Stimulated activated naive CD4-positive, alpha-beta T cell treated with Interleukin-2 at 50 U/mL for 16 hours (primary cell): ENCODE data around the gene FANCC.

ENCODE experiments used
- DNase-seq: peaks from one replicate; lab custom pipeline; 2025; lab: John Stamatoyannopoulos, UW

The FANCC gene

DNA sequence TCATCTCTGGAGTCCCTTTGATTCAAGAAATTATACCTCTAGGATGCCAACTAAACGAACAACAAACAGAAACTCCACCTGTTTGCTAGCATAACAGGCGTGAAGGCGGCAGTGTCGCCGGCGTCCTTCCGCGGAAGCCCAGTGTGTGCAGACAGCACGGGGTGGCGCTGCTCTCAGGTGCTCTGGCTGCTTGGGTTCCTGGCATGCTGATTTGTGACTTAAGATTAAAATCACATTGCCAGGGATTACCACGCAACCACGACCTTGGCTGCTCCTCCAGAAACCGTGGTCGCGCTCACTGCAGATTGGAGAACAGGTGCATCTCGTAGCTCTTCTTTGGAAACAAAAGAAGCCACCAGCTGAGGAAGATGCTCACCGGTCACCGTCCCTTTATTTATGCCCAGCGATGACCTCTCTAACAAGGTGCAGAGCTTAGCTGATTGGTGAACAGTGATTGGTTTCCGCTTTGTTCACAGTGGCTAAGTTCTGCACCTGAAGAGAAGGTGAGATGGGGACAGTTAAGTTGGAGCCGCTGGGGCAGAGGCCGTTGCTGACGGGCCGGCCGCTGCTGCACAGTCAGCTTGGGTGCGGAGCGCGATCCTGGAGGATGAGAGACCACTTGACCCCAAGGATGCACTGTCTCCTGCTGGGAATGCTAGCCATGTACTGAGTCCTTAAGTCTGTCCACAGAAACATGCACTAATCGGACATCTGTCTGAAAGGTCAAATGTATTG is 232.3 kb downstream of the FANCC start:
- no peak for DNase-seq

DNA sequence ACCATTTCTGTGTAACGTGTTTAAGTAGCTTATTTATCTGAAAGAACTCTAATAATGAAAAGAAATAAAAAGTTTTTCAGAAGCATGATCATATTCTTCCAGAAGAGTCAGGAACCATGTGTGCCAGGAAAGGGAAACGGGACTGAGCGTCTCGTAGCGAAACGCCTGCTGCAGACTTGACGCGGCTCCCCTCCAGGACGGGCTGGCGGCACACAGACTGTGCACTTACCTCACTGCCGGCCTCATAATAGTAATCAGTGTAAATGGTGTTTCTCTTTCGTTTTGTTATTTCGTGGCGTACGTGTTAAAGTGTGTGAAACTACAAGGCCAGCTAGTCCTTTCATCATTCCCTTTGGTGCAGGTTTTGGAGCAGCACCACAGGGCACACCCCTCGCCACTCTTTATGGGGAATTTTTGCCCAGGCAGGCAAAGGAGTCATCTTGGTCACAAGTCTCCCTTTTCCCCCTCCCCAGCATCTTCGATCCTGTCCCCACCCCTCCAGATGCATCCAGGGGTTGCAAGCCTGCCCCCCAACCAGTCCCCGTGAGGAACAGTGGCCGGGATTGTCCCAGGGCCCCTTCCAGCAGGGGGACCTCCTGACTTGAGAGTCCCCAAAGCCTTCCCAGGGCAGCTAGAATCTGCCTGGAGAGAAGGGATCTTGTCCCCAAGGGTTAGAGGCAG is 233.1 kb downstream of the FANCC start:
- no peak for DNase-seq

DNA sequence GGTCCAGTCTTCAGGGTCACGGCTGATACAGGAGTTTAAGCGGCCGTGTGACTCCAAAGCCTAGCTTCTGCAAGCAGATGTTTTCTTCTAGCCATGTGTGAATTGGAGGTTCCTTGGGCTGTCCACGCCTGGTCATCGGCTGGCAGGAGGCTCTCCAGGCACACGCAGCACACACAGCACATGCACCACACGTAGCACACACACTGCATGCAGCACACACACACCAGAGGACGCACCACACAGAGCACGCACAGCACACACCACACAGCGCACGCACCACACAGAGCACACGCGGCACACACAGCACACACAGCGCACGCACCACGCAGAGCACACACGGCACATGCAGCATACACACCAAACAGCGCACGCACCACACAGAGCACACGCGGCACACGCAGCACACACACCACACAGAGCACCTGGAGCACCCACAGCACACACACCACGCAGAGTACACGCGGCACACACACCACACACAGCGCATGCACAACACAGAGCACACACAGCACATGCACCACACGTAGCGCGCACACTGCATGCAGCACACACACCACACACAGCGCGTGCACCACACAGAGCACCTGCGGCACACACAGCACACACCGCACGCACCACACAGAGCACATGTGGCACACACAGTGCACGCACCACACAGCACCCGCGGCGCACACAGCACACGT is 234.3 kb downstream of the FANCC start:
- DNase-seq, result no peak

DNA sequence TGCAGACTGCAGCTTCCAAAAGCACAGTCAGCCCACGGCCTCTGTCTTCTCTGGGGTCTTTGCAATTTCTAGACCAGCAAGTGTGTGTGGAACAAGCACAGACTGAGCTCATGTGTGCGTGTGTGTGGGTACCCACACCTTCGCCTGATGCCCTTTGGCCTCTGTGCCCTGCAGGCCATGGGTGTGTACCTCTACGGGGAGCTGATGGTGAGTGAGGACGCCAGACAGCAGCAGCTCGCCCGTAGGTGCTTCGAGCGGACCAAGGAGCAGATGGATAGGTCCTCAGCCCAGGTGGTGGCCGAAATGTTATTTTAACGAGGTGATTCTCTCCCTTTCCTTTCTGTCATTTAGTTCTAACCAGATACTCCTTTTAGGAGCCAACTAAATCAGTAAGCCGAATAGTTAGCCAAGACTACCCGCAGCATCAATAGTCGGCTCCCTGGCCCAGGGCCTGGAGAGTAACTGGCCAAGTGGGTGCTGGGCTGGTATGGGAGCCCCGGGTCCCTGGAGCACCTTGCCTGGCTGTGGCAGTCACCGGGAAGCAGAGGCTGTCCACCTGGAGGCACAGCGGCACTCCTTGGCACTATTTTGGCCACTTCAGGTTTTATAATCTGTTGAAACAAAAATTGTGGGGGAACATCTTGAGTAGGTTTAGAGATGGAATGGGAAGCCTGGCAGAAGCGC is 235.0 kb downstream of the FANCC start:
- no peak for DNase-seq

DNA sequence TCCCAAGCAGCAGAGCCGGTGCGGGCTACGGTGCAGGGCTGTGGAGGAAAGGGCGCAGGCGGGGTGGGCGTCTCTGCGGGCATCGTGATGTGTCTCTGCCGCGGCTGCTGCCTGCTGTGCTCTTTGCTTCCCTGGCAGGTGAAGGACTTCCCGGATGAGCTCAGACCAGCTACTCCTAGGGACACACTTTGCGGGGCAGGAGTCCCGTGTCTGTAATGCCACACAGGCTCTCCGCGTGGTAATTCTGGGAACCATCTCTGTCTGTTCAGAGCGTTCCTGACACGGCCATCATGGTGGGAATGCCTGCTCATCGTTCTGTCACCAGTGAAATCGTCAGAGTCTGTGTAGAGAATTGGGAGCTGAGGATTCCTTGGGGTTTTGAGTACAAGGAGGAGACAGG is 235.5 kb downstream of the FANCC start:
- no peak for DNase-seq

DNA sequence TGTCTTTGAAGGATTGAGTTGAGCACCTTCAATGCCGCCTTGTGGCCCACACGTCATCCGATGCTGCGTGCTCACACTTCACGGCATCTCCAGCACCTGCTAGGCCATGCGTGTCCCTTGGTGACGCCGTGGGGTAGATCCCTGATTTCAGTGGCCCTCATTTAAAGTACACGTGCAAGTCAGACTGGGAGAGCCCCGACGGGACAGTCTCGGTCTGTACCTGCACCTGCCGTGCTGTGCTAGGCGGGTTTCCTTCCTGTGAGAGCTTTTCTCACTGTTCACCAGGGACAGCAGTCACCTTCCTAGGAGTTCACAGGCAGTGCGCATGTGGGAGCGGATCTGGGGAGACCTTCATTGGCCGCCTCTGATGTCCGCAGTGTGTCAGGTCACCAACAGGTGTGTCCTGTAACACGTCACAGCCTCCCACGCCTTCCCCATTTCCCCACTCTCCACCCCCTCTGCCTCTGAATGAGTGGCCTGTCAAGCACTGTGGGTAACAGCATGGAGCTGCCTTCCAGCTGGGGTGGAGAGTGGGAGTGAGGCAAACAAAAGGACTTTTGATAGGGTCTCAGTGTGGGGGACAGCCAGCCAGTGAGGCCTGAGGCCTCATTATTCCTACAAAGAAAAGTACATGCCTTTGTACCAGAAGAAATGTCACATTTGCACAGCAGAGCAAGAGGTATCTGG is 236.4 kb downstream of the FANCC start:
- no peak for DNase-seq

DNA sequence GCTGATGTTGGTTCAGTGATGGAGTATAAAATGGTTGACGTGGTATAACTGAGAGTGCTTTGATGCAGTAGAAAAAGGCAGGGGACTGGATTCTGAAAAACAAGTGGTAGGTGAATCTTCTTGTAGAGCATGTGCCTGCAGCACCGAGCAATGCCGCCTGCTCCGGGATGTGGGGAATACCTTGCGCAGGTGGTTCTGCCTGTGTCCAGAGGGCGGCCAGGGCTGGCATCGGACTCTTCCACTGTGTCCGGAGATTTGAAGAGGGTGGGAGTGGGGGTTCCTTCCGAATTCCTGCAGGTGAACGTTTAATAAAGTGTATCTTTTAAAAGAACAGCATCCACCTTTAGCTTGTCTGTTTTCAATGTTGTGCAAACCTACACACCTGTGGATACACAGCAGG is 238.0 kb downstream of the FANCC start:
- DNase-seq, result no peak

DNA sequence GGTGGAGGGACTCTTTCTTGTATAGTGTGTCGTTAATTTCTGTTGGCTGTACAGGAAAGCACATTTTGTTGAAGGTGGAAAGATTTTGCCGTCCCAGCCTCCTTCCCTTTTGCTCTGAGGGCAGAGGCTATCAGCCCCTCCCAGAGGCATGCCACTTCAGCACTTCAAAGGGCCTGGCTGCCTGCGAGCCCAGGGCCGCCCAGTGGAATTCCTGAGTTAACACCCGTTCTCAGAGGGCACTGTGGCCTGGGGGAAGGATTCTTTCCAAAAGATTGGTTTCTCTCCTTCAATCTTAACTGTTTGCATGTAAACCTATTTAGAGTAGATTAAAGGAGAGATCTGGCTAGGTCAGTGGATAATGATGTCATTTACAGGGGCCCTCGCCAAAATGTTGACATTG is 238.6 kb downstream of the FANCC start:
- no peak for DNase-seq

DNA sequence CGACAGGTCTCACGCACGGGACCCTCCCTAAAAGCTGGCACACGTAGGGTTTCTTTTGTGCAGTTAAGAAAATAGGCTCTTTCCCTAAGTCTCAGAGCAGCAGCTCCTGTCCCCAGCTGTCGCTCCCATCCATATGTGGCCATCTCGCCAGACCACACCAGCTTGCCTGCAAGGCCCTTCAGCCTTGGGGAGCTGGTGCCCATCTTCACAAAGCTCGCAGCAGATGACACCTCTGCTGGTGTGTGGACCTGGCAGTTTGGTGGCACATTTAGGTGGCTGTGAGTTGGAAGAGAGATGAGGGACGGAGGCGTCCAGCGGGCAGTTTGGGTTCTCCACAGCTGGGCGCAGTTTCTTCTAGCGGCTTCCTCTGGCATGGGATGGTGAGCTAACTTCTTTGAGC is 239.0 kb downstream of the FANCC start:
- DNase-seq, result no peak

DNA sequence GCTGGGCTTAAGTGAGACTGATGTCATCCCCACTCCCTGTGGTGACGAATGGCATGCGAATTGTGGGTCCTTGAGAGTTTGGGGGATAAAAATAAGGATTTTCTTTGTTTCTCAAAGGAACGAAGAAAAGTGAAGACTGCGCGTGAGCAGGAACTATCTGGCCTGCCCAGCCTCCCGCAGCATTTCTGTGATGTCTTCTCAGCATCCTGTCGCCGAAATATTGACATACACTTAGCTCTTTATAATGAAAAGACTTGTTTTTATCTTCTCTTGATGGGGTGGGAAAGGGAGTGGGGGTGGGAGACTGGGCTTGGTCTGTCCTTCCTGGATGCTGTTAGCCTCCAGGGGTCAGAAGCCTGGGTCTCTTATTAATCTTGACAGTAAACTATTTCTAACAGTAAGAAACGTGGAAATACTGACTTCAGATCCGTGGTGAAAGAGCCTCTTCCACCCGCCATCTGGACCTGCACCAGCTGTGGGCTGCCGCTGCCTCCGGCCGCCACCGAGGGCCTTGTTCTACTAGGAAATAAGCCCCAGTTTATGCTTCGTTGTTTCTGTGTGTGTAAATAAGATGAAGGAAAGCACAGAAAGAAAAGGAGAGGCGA is 239.6 kb downstream of the FANCC start:
- DNase-seq, result no peak

DNA sequence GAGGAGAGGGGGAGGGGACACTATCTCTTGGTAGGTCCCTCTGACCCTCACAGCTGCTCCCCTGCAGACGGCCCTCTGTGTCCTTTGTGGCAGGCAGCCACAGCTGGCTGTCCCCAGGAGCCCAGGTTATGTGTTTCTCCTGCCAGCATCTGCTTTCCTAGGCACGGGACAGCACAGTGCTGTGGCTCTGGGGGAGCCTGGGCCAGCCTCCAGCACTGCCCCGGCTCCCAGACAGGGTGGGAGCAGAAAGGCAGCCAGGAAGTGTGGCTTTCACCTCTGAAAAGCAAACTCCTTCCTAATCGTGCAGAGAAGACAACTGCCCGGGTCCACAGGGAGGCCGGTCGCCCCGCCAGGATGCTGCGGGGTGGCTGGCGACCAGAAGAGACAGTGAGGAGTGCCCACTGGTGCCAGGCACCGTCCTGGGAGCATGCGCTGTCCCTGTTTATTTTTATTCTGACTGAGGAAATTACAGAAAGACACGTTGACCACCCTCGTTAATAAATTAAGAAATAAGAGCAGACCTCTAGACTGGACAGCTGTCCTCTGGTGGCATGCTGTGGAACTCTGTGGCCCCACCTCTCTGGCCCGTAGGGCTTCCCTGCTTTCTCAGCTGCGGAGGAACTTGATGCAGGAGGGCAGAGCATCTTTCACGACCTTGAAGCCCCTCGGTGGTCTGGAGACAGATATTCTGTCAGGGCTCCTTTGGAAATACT is 240.3 kb downstream of the FANCC start:
- no peak for DNase-seq

DNA sequence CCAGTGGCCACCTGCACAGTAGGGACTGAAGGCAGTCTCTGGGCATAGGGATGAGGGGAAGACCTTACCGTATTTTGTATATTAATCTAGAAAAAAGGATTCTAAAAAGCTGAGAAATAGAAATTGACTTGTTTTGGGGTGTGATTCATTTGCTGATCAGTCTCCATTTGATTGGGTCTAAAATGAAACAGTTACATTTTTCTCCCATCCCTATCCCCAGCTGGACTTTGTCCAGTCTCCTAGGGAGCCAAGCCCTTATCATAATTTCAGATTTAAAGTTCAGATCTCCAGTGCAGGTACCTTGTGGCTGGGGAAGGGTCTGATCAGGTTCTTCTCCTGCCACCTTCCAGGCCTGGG is 240.8 kb downstream of the FANCC start:
- no peak for DNase-seq

DNA sequence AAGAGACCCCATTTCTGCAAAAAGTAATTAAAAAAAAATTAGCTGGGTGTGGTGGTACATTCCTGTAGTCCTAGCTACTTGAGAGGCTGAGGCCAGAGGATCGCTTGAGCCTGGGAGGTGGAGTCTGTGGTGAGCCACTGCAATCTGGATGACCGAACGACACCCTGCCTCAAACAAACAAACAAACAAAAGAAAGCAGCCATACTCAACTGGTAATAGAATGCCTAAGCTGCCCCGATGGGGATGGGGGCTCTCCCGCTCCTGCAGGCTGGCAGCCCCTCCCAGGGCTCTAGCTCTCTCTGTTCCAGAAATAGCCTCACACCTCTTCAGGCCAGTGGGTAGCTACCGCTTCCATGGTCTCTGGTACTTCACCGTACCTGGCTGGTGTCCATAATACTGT is 241.8 kb downstream of the FANCC start:
- DNase-seq, result no peak

DNA sequence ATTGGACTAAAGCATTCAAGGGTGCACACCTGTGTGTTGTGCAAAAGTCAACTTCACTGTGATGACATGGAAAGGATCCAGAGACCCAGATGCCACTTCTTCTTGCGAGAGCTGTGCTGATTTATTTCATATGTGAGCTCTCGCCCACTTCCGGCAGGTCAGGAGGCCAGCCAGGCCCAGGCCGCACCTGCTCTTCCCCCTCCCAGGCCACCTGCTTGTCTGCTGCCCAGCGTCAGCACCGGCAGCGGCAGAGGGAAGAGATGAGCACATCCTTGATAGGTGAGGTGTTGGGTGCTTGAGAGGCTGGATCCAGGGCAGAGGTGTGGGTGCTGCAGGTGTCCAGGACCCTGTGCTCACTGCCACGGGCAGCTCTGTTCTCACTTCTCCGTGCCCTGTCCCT is 242.9 kb downstream of the FANCC start:
- DNase-seq, result no peak

DNA sequence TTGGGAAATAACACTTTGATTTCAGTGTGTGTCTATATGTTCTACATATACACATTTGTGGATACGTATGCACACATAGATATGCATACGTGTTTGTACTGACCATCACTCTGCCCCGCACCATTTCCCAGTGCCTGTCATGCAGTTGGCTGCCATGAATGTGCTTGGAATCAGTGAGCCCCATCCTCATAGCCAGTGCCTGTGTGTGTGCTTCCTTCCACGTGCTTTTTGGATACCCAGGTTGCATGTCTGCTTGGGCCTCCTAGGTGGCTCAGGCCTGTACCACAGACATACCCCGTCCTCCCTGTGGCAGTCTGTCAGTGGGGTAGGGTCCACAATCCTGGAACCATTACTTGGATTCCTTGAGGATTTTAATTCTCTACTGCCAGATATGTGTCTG is 243.6 kb downstream of the FANCC start:
- no peak for DNase-seq

DNA sequence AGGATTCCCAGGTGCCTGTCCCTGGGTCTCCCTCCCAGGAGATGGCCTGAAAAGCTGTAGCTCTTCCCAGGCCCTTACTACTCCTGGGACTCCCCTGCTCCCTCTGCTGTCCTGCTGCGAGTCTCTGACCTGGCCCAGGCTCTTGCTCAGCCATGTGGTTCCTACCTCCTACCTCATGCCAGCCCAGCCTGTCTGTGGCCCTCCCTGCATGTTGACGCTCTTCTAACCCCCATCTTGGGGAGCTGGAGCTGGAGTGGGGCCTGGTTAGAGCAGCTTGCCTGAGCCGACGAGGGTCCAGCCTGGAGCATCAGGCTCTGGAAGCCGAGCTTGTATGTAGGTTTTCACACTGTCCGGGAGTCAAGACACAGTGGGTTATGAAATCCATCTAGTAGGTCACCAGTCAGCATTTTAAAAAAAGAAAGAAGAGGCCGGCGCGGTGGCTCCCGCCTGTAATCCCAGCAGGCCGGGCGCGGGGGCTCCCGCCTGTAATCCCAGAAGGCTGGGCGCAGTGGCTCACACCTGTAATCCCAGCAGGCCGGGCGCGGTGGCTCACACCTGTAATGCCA is 244.4 kb downstream of the FANCC start:
- DNase-seq, result no peak

DNA sequence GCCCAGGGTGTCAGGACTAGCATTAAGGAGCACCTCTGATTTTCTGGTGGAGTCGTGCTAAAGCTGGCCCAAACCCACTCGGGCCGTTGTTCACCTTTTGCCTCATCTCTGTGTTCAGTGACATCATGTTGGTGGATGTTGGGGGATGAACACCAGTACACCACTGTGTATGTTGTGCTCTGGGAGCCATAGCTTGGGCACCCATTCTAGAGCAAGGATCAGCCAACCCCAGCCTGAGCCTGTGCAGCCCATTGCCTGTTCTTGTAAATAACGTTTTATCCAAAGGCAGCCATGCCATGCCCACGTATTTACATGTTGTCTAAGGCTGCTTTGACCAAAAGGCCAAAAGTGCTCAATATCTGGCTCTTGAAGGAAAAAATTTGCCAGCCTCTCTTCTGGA is 245.6 kb downstream of the FANCC start:
- DNase-seq, result no peak

DNA sequence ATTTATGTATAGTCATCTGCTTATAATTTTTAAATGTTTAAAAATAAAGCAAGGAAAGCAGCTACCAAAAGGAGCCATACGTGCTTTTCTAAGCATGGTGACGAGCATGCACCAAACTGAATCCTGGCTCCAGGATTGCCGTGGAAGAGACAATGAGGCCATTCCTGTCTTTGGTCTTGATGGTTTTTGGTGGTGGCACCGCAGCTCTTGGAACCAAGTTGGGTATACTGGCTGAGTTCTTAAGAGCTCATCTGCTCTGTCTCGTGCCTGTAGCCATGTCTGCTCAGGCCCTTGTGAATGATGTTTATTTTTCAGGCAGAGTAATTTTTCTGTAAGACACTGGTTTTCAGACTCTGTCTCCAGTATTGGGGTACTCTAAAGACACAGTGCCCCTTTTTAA is 246.1 kb downstream of the FANCC start:
- DNase-seq, result no peak

DNA sequence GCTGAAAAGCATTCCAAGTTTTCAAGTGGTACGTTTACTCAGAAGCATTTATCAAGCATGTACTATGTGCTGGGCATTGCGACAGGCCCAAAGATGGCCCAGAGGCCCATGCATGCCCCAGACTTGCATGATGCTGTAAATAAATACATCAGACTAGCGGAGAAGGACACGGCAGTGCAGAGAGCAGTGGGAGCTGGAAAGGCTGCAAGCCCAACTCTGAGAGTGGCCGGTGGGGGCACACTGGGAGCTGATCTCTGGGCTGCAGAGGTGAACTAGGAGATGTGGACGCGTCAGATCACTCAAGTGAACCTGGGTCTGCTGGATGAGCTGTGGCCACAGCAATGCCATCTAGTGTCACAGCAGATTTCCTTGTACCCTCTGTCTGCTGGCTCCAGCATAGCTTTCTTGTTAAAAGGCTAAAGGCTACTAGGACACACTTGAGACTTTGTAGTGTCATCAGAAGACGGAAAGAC is 246.9 kb downstream of the FANCC start:
- DNase-seq, result no peak

DNA sequence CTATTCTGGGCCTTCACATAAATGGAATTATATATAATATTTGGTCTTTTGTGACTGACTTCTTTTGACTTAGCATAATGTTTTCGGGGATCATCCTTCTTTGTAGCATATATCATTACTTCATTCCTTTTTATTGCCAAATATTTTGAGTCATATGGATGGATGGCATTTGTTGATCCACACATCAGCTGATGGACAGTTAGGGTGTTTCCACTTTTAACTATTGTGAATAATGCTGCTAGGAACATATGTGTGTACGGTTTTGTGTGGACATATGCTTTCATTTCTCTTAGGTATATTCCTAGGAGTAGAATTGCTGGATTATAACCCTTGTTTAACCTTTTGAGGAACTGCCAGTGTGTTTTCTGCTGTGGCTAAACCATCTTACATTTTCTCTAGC is 249.6 kb downstream of the FANCC start:
- DNase-seq, result no peak

DNA sequence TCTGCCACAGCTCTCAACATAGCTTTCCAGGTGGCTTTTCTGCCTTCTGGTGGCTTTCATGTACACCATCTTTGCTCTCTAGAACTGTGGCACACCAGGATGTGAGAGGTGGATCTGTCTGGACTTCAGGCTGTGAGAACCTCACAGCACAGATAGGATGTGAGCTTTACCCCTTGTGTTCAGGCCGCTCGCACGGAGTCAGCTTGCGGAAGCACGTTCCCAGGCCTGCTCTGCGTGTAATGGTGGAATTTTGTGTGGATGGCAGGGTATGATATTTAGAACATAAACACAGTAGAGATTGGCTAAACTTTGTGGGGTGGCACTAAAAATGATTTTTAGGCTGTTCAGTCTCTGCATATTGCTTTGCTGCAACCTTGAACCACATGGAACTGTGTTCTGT is 250.5 kb downstream of the FANCC start:
- no peak for DNase-seq
